H1 (cell line): Measurements from ENCODE around the gene DPP10. TPM values are rescaled to one million over a fixed set of nuclear protein-coding genes. Genes with fewer than 3 reads are reported as not detected.

Experiments
- CTCF ChIA-PET: fragments of 300-600 bp; sonication (Branson Sonifier 250); formaldehyde crosslinking; loops from one replicate; lab custom pipeline; 2021; ENCODE audit not compliant: partially characterized antibody; lab: Charles Lee
- POLR2A ChIA-PET: fragments of 300-600 bp; sonication (Branson Sonifier 250); formaldehyde crosslinking; loops from one replicate; lab custom pipeline; 2021; ENCODE audit warnings: inconsistent platforms; ENCODE audit not compliant: partially characterized antibody; lab: Charles Lee
- DNase-seq, 2 experiments: peaks; one replicate each; pipeline versions ENCODE4 v3.0.0 to v3.0.0-alpha.2; 2010 to 2022; ENCODE audit warnings: low spot score in 2 of 2, low read depth in 1 of 2, mixed read lengths in 1 of 2
- FAIRE-seq: peaks from 2 replicates; lab custom pipeline; 2011; peaks lifted over from hg19 to GRCh38; lab: Jason Lieb, UNC
- H2AFZ ChIP-seq: 2 replicates; pipeline ENCODE4 v1.8.1; 2012; ENCODE audit warnings: low read length, inconsistent platforms
- H2AK5ac ChIP-seq: 2 replicates; pipeline ENCODE4 v1.6.1; 2013; ENCODE audit warnings: low read depth, low read length
- H2BK120ac ChIP-seq: replicated peaks from 2 replicates; pipeline ENCODE3; 2013; ENCODE audit warnings: low read depth, low read length, inconsistent platforms
- H2BK12ac ChIP-seq: 2 replicates; pipeline ENCODE4 v1.6.1; 2013; ENCODE audit warnings: low read depth, low read length
- H2BK15ac ChIP-seq: 2 replicates; pipeline ENCODE4 v1.6.1; 2013; ENCODE audit warnings: low read length
- H2BK20ac ChIP-seq: 2 replicates; pipeline ENCODE4 v1.6.1; 2013; ENCODE audit warnings: low read length
- H2BK5ac ChIP-seq: 2 replicates; pipeline ENCODE4 v1.6.1; 2013; ENCODE audit warnings: low read depth, low read length
- H3K14ac ChIP-seq: 2 replicates; pipeline ENCODE4 v1.6.1; 2013; ENCODE audit warnings: inconsistent platforms; ENCODE audit not compliant: insufficient read length
- H3K18ac ChIP-seq: 2 replicates; pipeline ENCODE4 v1.6.1; 2013; ENCODE audit warnings: low read length; ENCODE audit errors: extremely low read depth
- H3K23ac ChIP-seq: 2 replicates; pipeline ENCODE4 v1.6.1; 2013; ENCODE audit warnings: inconsistent platforms; ENCODE audit not compliant: insufficient read length
- H3K23me2 ChIP-seq: 2 replicates; pipeline ENCODE4 v1.6.1; 2013; ENCODE audit warnings: low read depth, low read length
- H3K27ac ChIP-seq: 2 replicates; pipeline ENCODE4 v1.6.1; 2011; ENCODE audit warnings: low read depth, low read length, inconsistent platforms
- H3K27me3 ChIP-seq, 4 experiments: replicated peaks in 1 of 4; 1 replicate in 1 of 4; 2 replicates in 3 of 4; pipeline versions ENCODE4 v1.6.1 to v1.8.1; 2011 to 2013; ENCODE audit warnings: low read length in 3 of 4, mild to moderate bottlenecking in 3 of 4, inconsistent platforms in 2 of 4, mixed read lengths in 2 of 4, moderate library complexity in 1 of 4; ENCODE audit not compliant: control insufficient read depth in 3 of 4, insufficient read depth in 3 of 4; ENCODE audit errors: extremely low read depth in 1 of 4
- H3K36me3 ChIP-seq, 4 experiments: 2 replicates each; pipeline versions ENCODE4 v1.6.1 to v1.8.1; 2011 to 2013; ENCODE audit warnings: mild to moderate bottlenecking in 4 of 4, low read length in 3 of 4, moderate library complexity in 2 of 4, control low read depth in 1 of 4, inconsistent platforms in 1 of 4; ENCODE audit not compliant: insufficient read depth in 4 of 4, control insufficient read depth in 2 of 4
- H3K4ac ChIP-seq: replicated peaks from 2 replicates; pipeline ENCODE3; 2013; ENCODE audit warnings: low read length, low read depth, mixed read lengths, inconsistent platforms; ENCODE audit not compliant: insufficient read length
- H3K4me1 ChIP-seq, 4 experiments: replicated peaks in 1 of 4; 1 replicate in 1 of 4; 2 replicates in 3 of 4; pipeline versions ENCODE4 v1.6.1 to v1.8.1; 2011 to 2013; ENCODE audit warnings: low read length in 3 of 4, inconsistent platforms in 2 of 4, mixed read lengths in 1 of 4; ENCODE audit not compliant: insufficient read depth in 4 of 4, control insufficient read depth in 3 of 4
- H3K4me2 ChIP-seq, 2 experiments: 2 replicates each; pipeline versions ENCODE4 v1.6.1 to v1.8.1; 2011 to 2013; ENCODE audit warnings: low read depth in 2 of 2, low read length in 2 of 2, control low read depth in 1 of 2, inconsistent platforms in 1 of 2, mild to moderate bottlenecking in 1 of 2; ENCODE audit not compliant: insufficient read depth in 1 of 2
- H3K4me3 ChIP-seq, 4 experiments: fragments of 200-600, 300-600 bp in 1 of 4; sonication (generic), shearing (Covaris generic), sonication (Bioruptor Twin) in 1 of 4; 2 replicates each; pipeline versions ENCODE4 v1.5.1 to v1.8.1; 2011 to 2016; ENCODE audit warnings: low read length in 4 of 4, low read depth in 3 of 4, control low read depth in 2 of 4, inconsistent platforms in 2 of 4, mild to moderate bottlenecking in 2 of 4, mixed read lengths in 1 of 4, moderate library complexity in 1 of 4; ENCODE audit not compliant: insufficient read depth in 2 of 4; ENCODE audit errors: extremely low read depth in 1 of 4
- H3K56ac ChIP-seq: replicated peaks from 2 replicates; pipeline ENCODE3; 2013; ENCODE audit warnings: low read depth, mild to moderate bottlenecking, mixed read lengths, low read length, inconsistent platforms; ENCODE audit not compliant: insufficient read length
- H3K79me1 ChIP-seq: 2 replicates; pipeline ENCODE4 v1.6.1; 2013; ENCODE audit warnings: low read depth, low read length, control low read depth
- H3K79me2 ChIP-seq, 2 experiments: 2 replicates each; pipeline versions ENCODE4 v1.6.1 to v1.8.1; 2012 to 2013; ENCODE audit warnings: low read length in 2 of 2, mild to moderate bottlenecking in 2 of 2, inconsistent platforms in 1 of 2; ENCODE audit not compliant: insufficient read depth in 2 of 2, control insufficient read depth in 1 of 2
- H3K9ac ChIP-seq, 4 experiments: replicated peaks in 1 of 4; 1 replicate in 1 of 4; 2 replicates in 3 of 4; pipeline versions ENCODE4 v1.6.1 to v1.8.1; 2011 to 2013; ENCODE audit warnings: low read depth in 3 of 4, low read length in 3 of 4, control low read depth in 2 of 4, mild to moderate bottlenecking in 2 of 4, moderate library complexity in 2 of 4, inconsistent platforms in 1 of 4; ENCODE audit errors: extremely low read depth in 1 of 4
- H3K9me3 ChIP-seq, 2 experiments: 2 replicates each; pipeline versions ENCODE4 v1.6.1 to v1.8.1; 2012 to 2013; ENCODE audit warnings: mild to moderate bottlenecking in 2 of 2, moderate library complexity in 2 of 2, control low read depth in 1 of 2, inconsistent platforms in 1 of 2, low read depth in 1 of 2, low read length in 1 of 2, mixed read lengths in 1 of 2; ENCODE audit not compliant: insufficient read depth in 2 of 2
- H4K20me1 ChIP-seq, 2 experiments: replicated peaks in 1 of 2; 2 replicates each; pipeline versions ENCODE3 to v1.8.1; 2011 to 2013; ENCODE audit warnings: inconsistent platforms in 2 of 2, low read length in 2 of 2, mild to moderate bottlenecking in 1 of 2; ENCODE audit not compliant: insufficient read depth in 2 of 2, control insufficient read depth in 1 of 2
- H4K5ac ChIP-seq: 2 replicates; pipeline ENCODE4 v1.6.1; 2013; ENCODE audit warnings: low read length, low read depth, mixed read lengths, inconsistent platforms; ENCODE audit not compliant: insufficient read length
- H4K8ac ChIP-seq: 2 replicates; pipeline ENCODE4 v1.8.0; 2013; ENCODE audit warnings: mild to moderate bottlenecking, moderate library complexity, low read length, inconsistent platforms; ENCODE audit not compliant: insufficient read depth; ENCODE audit errors: extremely low read depth
- H4K91ac ChIP-seq: replicated peaks from 2 replicates; pipeline ENCODE3; 2013; ENCODE audit warnings: low read length, mixed read lengths, inconsistent platforms; ENCODE audit not compliant: insufficient read length
- POLR2A ChIP-seq, 2 experiments: IDR thresholded peaks; 1 replicate in 1 of 2; 2 replicates in 1 of 2; pipeline ENCODE4 v1.6.1; 2011; ENCODE audit warnings: low read depth in 2 of 2, low read length in 2 of 2, mild to moderate bottlenecking in 2 of 2; ENCODE audit errors: control extremely low read depth in 1 of 2
- RFX5 ChIP-seq: IDR thresholded peaks from 2 replicates; pipeline ENCODE4 v1.6.1; 2011; ENCODE audit warnings: low read depth, low read length, improper control_type of control experiment, borderline replicate concordance
- SP2 ChIP-seq: IDR thresholded peaks from 2 replicates; pipeline ENCODE4 v1.6.1; 2012; ENCODE audit warnings: mild to moderate bottlenecking, low read length, inconsistent platforms
- SP4 ChIP-seq: IDR thresholded peaks from 2 replicates; pipeline ENCODE4 v1.6.1; 2012; ENCODE audit warnings: low read length, inconsistent platforms
- SUZ12 ChIP-seq: fragments of 200-600 bp; sonication (generic); IDR thresholded peaks from 2 replicates; pipeline ENCODE4 v1.6.1; 2012; ENCODE audit warnings: mild to moderate bottlenecking, inconsistent platforms, low read length, moderate library complexity, mixed read lengths
- TCF12 ChIP-seq: IDR thresholded peaks from 2 replicates; pipeline ENCODE4 v1.6.1; 2011; ENCODE audit warnings: low read depth, mild to moderate bottlenecking, low read length
- WGBS, 2 experiments: shearing (Covaris generic) in 1 of 2; methylation state at CpG; one replicate each; pipeline versions ENCODE4 v1.1.6 to v1.1.7; 2013 to 2015; ENCODE audit warnings: low lambda C conversion rate in 2 of 2, mixed read lengths in 2 of 2, inconsistent platforms in 1 of 2, low coverage in 1 of 2, missing lambda C conversion rate in 1 of 2; ENCODE audit not compliant: insufficient replicate concordance in 2 of 2, insufficient coverage in 1 of 2, insufficient read length in 1 of 2; ENCODE audit errors: extremely low coverage in 1 of 2, missing lambda C conversion rate in 1 of 2; 5-methylcytosine and 5-hydroxymethylcytosine counted together
- polyA plus RNA-seq, 7 experiments: library from polyadenylated mRNA; depleted of rRNA in 3 of 7; stranded (reverse) in 5 of 7; unstranded in 2 of 7; fragments of >200 nt in 5 of 7; fragments of 200-250 nt in 2 of 7; gene quantifications; 1 replicate in 5 of 7; 2 replicates in 1 of 7; 4 replicates in 1 of 7; pipeline versions ENCODE4 v1.2.1 to v1.2.3, GENCODE V29; 2011 to 2013; ENCODE audit warnings: missing spikeins in 2 of 7, mixed read lengths in 2 of 7
- total RNA-seq: library from RNA; stranded (reverse); fragmentation: NEBNext Ultra II Directional; extraction: Animal tissue kit (Norgen Biotek cat#: 25700); gene quantifications from 2 replicates; pipeline ENCODE4 v1.2.1, GENCODE V29; 2021

DPP10 gene
- total and polyA plus RNA-seq, 2 of the 8 experiments (the other 6 are each of a cell fraction or from before 2014, with no cell fraction given): 3.3 to 7.2 TPM

- H2BK20ac ChIP-seq: no peak overlapping the region
- H3K27me3 ChIP-seq: no peaks in the 10 kb centered on the region
- no peak overlapping the region for H3K4me2 ChIP-seq
- no peak overlapping the region for H2BK12ac ChIP-seq
- no peak overlapping the region for H3K56ac ChIP-seq
- H4K20me1 ChIP-seq: no peaks in the 10 kb centered on the region
- no peak for DNase-seq
- H4K8ac ChIP-seq: no peak overlapping the region
- WGBS, 2 experiments: 92% methylated on average over 4 of the region's 4 CpGs; no CpG with 5 or more reads in 1 of the 2 experiments
- no peak overlapping the region for H3K23ac ChIP-seq
- no peaks in the 10 kb centered on the region for H3K23me2 ChIP-seq
- no peak overlapping the region for H2BK15ac ChIP-seq
- H2BK120ac ChIP-seq: no peak overlapping the region
- no peaks in the 10 kb centered on the region; a peak in 1 of 8 replicates for H3K36me3 ChIP-seq
- no peak overlapping the region for H2BK5ac ChIP-seq
- H3K9me3 ChIP-seq: no peaks in the 10 kb centered on the region
- H3K27ac ChIP-seq: no peak overlapping the region
- H4K5ac ChIP-seq: no peak overlapping the region
- H2AK5ac ChIP-seq: no peak overlapping the region
- H3K14ac ChIP-seq: no peak overlapping the region
- H3K4me3 ChIP-seq: no peak overlapping the region
- TF ChIP-seq RFX5 (no peak), TCF12 (no peak), SP2 (no peak), SUZ12 (no peak), POLR2A (IDR thresholded peaks at IDR 0.05; ENCODE audit: control extremely low read depth in 1 of 2, low read depth in 2 of 2, low read length in 2 of 2) (no peak), SP4 (no peak)
- H3K79me1 ChIP-seq: no peaks in the 10 kb centered on the region
- POLR2A ChIA-PET: no interaction called here
- no peak for FAIRE-seq
- H3K4me1 ChIP-seq: 0 out of 7 replicates have a peak, but pooled peaks cover 0 to 3% (median 0%) of the 10 kb centered on the region in 4 experiments
- H4K91ac ChIP-seq: no peak overlapping the region
- CTCF ChIA-PET: interaction anchor here (1.6 to 1.9 kb wide), 2 partner anchors 18 to 19 kb away, joined by 3 to 4 read pairs; no protein-coding TSS in a partner anchor
- no peaks in the 10 kb centered on the region for H3K79me2 ChIP-seq
- H3K4ac ChIP-seq: no peak overlapping the region
- H3K9ac ChIP-seq: no peak overlapping the region
- H2AFZ ChIP-seq: no peak overlapping the region
- no peak overlapping the region for H3K18ac ChIP-seq
These were observed 758.9 kb downstream of the DPP10 start for GRCh38 chr2:115201386-115201785.
